ENCODE measurements around the gene PEX14.

The PEX14 gene

DNA sequence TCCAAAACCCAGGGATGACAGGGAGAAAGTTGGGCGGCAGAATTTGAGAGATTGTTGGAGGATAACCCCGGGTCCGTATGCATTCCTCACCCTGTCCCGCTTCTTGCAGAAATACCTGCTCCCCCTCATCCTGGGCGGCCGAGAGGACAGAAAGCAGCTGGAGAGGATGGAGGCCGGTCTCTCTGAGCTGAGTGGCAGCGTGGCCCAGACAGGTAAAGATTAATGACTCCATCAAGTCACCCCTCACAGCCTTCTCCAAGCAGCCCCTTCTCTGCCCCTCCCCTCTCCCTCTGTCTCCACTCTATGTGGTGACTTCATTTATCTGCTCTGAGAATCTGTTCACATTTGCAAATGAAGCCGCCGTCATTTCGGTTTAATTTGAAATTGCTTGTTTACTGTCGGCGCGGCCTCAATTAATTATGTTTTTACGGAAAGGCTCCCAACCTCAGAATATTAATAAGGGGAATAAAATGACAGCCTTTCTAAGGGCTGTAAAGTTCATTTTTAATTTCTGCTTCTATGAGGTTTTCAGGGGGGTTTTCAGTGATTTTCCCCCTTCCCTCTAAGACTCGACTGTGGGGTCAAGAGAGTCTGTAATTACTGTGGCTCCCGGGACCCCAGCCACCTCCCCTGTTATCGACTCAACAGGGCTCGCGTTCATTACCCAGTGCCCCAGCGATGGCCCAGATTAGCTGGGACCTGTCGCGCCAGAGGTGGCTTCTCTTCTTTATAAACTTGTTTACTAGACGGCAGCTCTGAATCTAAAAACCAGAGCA is 148.3 kb downstream of the PEX14 start:
- no peak overlapping the region for H3K9ac ChIP-seq (ENCODE audit: low read depth in 1 of 2, low read length in 2 of 2)
- H3K27me3 ChIP-seq (ENCODE audit: control insufficient read depth in 2 of 2, insufficient read depth in 2 of 2, low read length in 2 of 2), result no peaks in the 10 kb centered on the region
- H3K4me3 ChIP-seq (ENCODE audit: low read length in 2 of 2), result no peak overlapping the region
- no peak overlapping the region for H3K27ac ChIP-seq (ENCODE audit: low read depth in 2 of 2, low read length in 2 of 2)
- no peaks in the 10 kb centered on the region for H3K9me3 ChIP-seq (ENCODE audit: control insufficient read depth in 2 of 2, low read length in 2 of 2)
- no peaks in the 10 kb centered on the region for H3K4me1 ChIP-seq (ENCODE audit: control insufficient read depth in 2 of 2, insufficient read depth in 2 of 2, low read length in 2 of 2)
- peaks cover 10 to 21% of the 10 kb centered on the region in 2 donors for H3K36me3 ChIP-seq (ENCODE audit: control insufficient read depth in 2 of 2, insufficient read depth in 2 of 2, low read length in 2 of 2)

DNA sequence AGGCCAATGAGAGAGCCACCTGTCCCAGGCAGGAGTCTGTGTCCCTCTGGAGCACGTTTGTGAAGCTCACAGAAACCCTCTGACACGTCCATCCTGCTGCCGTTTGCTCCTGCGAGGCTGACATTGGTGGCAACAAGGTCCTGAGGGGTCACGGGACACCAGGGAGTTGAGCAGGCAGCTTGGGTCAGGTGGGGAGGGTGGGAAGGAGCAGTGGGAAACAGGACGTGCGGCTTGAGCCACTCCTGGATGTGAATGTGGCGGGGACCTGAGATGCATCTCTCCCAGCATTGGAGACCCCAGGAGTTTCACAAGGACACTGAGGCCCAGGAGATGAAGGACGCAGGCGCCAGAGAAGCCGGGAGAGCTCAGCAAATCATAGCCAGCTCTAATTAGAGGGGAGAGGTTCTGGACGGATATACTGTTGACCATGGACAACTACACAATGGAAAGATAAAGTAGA is 149.0 kb downstream of the PEX14 start:
- Histone ChIP-seq H3K9ac (ENCODE audit: low read depth in 1 of 2, low read length in 2 of 2) (no peak overlapping the region), H3K9me3 (ENCODE audit: control insufficient read depth in 2 of 2, low read length in 2 of 2) (no peaks in the 10 kb centered on the region), H3K27me3 (ENCODE audit: control insufficient read depth in 2 of 2, insufficient read depth in 2 of 2, low read length in 2 of 2) (no peaks in the 10 kb centered on the region), H3K4me3 (ENCODE audit: low read length in 2 of 2) (no peak overlapping the region), H3K4me1 (ENCODE audit: control insufficient read depth in 2 of 2, insufficient read depth in 2 of 2, low read length in 2 of 2) (no peaks in the 10 kb centered on the region), H3K27ac (ENCODE audit: low read depth in 2 of 2, low read length in 2 of 2) (no peak overlapping the region), H3K36me3 (ENCODE audit: control insufficient read depth in 2 of 2, insufficient read depth in 2 of 2, low read length in 2 of 2) (peaks cover 10 to 21% of the 10 kb centered on the region in 2 donors)

DNA sequence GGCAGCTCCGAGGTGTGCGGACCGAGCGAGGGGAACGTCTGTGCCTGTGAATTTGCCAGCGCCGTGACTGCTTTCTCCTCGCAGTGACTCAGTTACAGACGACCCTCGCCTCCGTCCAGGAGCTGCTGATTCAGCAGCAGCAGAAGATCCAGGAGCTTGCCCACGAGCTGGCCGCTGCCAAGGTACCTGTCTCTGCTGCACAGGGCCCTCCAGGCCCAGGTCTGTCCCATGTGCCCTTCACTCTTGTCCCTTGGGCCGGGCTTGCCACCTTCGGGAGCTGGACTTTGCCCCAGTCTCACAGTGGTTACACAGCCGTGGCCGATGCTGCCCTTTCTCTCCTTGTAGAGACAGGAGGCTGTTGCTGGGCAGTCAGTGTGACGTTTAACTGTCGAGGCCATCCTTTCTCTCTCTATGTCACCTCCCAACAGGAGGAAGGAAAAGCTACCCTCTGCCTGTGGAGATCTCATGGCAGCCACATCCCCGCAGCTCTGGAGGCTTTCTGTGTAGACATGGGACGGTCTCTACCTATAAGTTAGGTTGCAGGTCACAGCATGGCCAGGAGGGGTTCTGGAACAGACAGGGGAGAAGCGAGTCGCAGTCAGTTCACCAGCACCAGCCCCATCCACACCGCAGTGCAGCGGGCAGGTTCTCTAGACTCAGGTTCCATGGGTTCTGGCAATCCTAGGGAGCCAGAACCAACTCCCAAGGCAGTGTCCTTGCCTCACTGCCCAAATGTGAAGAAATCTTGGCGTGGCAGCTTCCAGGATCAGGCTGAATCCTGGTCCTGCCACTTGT is 149.7 kb downstream of the PEX14 start:
- H3K4me1 ChIP-seq (ENCODE audit: control insufficient read depth in 2 of 2, insufficient read depth in 2 of 2, low read length in 2 of 2), result no peaks in the 10 kb centered on the region
- H3K9me3 ChIP-seq (ENCODE audit: control insufficient read depth in 2 of 2, low read length in 2 of 2), result no peaks in the 10 kb centered on the region
- H3K27me3 ChIP-seq (ENCODE audit: control insufficient read depth in 2 of 2, insufficient read depth in 2 of 2, low read length in 2 of 2), result no peaks in the 10 kb centered on the region
- peaks cover 10 to 21% of the 10 kb centered on the region in 2 donors for H3K36me3 ChIP-seq (ENCODE audit: control insufficient read depth in 2 of 2, insufficient read depth in 2 of 2, low read length in 2 of 2)
- H3K4me3 ChIP-seq (ENCODE audit: low read length in 2 of 2), result no peak overlapping the region
- H3K9ac ChIP-seq (ENCODE audit: low read depth in 1 of 2, low read length in 2 of 2), result no peak overlapping the region
- H3K27ac ChIP-seq (ENCODE audit: low read depth in 2 of 2, low read length in 2 of 2), result no peak overlapping the region

DNA sequence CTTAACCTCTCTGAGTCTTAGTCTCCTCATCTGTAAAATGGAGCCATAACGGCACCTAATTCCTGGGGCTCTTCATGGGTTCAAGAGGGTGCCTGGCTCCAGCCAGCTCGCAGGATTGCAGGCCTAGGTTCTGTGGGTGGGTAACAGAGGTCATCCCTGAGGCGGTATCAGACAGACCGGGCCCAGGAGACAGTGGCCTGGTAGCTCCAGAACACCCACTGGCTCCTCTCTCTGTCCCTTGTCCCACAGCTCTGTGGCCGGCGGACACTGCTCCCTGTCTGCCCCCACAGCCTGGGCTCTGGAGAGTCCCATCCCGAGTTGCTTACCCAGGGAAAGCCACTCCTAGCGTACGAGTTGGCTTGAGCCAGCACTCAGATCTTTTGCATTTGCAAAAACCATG is 150.3 kb downstream of the PEX14 start:
- Histone ChIP-seq H3K4me1 (ENCODE audit: control insufficient read depth in 2 of 2, insufficient read depth in 2 of 2, low read length in 2 of 2) (no peaks in the 10 kb centered on the region), H3K9ac (ENCODE audit: low read depth in 1 of 2, low read length in 2 of 2) (no peak overlapping the region), H3K4me3 (ENCODE audit: low read length in 2 of 2) (no peak overlapping the region), H3K27me3 (ENCODE audit: control insufficient read depth in 2 of 2, insufficient read depth in 2 of 2, low read length in 2 of 2) (no peaks in the 10 kb centered on the region), H3K9me3 (ENCODE audit: control insufficient read depth in 2 of 2, low read length in 2 of 2) (no peaks in the 10 kb centered on the region), H3K27ac (ENCODE audit: low read depth in 2 of 2, low read length in 2 of 2) (no peak overlapping the region), H3K36me3 (ENCODE audit: control insufficient read depth in 2 of 2, insufficient read depth in 2 of 2, low read length in 2 of 2) (peaks cover 10 to 25% of the 10 kb centered on the region in 2 donors)

DNA sequence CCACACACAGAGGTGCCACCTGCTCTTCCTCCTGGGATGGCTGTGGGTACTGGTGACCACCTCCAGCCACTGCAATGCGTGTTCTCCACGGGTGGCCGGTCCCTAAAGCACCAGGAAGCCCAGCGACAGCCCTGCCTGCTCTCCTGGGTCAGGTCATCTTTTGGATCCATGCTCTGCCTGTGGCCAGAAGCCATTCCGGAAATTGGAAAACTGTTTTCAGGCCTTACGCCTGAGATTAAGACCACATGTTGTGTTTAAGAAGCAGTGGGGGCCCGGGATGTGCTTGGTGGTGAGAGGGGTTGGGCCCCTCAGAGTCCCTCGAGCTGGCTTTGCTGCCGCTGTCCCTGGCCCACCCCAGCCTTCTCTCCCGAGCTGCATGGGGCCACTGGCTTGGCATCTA is 150.8 kb downstream of the PEX14 start:
- H3K36me3 ChIP-seq (ENCODE audit: control insufficient read depth in 2 of 2, insufficient read depth in 2 of 2, low read length in 2 of 2), result peaks cover 10 to 25% of the 10 kb centered on the region in 2 donors
- H3K9ac ChIP-seq (ENCODE audit: low read depth in 1 of 2, low read length in 2 of 2), result no peak overlapping the region
- H3K4me3 ChIP-seq (ENCODE audit: low read length in 2 of 2), result no peak overlapping the region
- H3K9me3 ChIP-seq (ENCODE audit: control insufficient read depth in 2 of 2, low read length in 2 of 2), result no peaks in the 10 kb centered on the region
- H3K27ac ChIP-seq (ENCODE audit: low read depth in 2 of 2, low read length in 2 of 2), result no peak overlapping the region
- H3K4me1 ChIP-seq (ENCODE audit: control insufficient read depth in 2 of 2, insufficient read depth in 2 of 2, low read length in 2 of 2), result no peaks in the 10 kb centered on the region
- H3K27me3 ChIP-seq (ENCODE audit: control insufficient read depth in 2 of 2, insufficient read depth in 2 of 2, low read length in 2 of 2), result no peaks in the 10 kb centered on the region

DNA sequence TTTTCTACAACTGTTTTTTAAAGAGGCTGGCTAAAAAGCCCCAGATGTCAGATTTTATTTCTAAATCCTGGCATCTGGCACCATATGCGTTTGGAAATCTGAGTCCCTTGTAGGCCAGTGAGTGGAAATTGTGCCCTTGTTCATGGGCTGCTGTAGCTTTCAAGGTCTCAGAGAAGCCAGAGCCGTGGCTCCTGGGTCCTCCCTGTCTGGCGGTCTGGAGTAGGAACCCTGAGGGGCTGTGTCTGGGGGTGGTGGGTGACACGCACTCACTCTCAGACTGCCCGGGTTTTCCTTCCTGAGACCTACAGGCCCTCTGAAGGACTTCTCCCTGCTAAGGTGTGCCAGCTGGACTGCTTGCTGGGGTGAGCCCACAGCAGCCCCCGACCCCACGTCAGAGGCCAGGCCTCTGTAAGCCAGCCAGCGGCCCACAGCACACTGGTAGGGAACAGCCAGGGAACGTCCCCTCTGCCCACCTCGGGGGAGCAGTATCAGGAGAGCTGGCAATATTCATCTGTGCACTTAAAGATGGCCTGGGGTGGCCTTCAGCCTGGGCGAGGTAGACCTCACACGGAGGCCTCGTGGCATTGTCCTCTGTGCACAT is 151.5 kb downstream of the PEX14 start:
- Histone ChIP-seq H3K4me1 (ENCODE audit: control insufficient read depth in 2 of 2, insufficient read depth in 2 of 2, low read length in 2 of 2) (peaks cover 0 to 3% of the 10 kb centered on the region in 2 donors), H3K9me3 (ENCODE audit: control insufficient read depth in 2 of 2, low read length in 2 of 2) (no peaks in the 10 kb centered on the region), H3K27me3 (ENCODE audit: control insufficient read depth in 2 of 2, insufficient read depth in 2 of 2, low read length in 2 of 2) (no peaks in the 10 kb centered on the region), H3K27ac (ENCODE audit: low read depth in 2 of 2, low read length in 2 of 2) (no peak overlapping the region), H3K9ac (ENCODE audit: low read depth in 1 of 2, low read length in 2 of 2) (no peak overlapping the region), H3K4me3 (ENCODE audit: low read length in 2 of 2) (no peak overlapping the region), H3K36me3 (ENCODE audit: control insufficient read depth in 2 of 2, insufficient read depth in 2 of 2, low read length in 2 of 2) (peaks cover 10 to 25% of the 10 kb centered on the region in 2 donors)

DNA sequence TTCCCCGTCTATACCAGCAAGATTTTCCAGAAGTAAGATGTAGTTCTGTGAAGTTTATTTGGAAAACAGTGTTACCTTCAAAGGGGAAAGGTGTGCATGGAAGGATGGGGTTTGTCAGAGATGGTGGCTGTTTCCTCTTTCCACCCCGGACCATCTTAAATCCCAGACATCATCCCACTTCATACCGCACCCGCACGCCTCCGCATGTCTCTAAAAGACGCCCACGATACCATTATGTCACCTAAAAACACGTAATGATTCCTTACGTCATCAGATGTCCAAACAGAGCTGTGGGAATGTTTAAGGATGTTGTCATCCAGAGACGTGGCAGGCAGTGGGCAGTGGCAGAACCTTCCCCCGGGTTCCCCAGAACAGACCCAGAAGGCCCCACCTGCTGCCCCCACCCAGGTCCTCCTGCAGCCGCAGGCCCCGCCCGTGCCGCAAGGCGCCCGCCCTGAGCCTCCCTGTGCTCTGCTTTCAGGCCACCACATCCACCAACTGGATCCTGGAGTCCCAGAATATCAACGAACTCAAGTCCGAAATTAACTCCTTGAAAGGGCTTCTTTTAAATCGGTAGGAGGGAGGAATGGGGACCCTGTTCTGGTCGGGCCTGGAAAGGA is 152.2 kb downstream of the PEX14 start:
- Histone ChIP-seq H3K4me3 (ENCODE audit: low read length in 2 of 2) (no peak overlapping the region), H3K9me3 (ENCODE audit: control insufficient read depth in 2 of 2, low read length in 2 of 2) (no peaks in the 10 kb centered on the region), H3K4me1 (ENCODE audit: control insufficient read depth in 2 of 2, insufficient read depth in 2 of 2, low read length in 2 of 2) (peaks cover 0 to 3% of the 10 kb centered on the region in 2 donors), H3K27me3 (ENCODE audit: control insufficient read depth in 2 of 2, insufficient read depth in 2 of 2, low read length in 2 of 2) (no peaks in the 10 kb centered on the region), H3K36me3 (ENCODE audit: control insufficient read depth in 2 of 2, insufficient read depth in 2 of 2, low read length in 2 of 2) (peaks cover 10 to 25% of the 10 kb centered on the region in 2 donors), H3K9ac (ENCODE audit: low read depth in 1 of 2, low read length in 2 of 2) (no peak overlapping the region), H3K27ac (ENCODE audit: low read depth in 2 of 2, low read length in 2 of 2) (no peak overlapping the region)

DNA sequence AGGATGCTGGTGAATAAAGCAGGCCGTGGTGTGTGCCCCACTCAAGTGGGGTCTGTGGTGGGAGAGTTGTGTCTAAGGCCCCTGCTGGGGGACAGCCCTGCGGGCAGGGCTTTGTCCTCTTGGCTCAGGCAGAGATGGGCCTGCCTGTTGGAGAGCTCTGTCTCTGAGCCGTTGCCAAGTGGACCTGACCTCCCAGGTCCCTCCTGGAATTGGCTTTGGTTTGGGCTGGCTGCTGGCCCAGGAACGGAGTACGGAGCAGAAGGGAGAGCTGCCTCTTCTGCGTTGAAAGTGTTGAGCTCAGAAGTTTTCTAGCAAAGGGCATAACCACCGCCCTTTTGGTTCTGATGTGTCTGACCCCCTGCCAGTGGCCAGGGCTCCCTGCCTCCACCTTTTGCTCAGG is 153.9 kb downstream of the PEX14 start:
- no peaks in the 10 kb centered on the region for H3K9me3 ChIP-seq (ENCODE audit: control insufficient read depth in 2 of 2, low read length in 2 of 2)
- peaks cover 0 to 3% of the 10 kb centered on the region in 2 donors for H3K4me1 ChIP-seq (ENCODE audit: control insufficient read depth in 2 of 2, insufficient read depth in 2 of 2, low read length in 2 of 2)
- H3K27ac ChIP-seq (ENCODE audit: low read depth in 2 of 2, low read length in 2 of 2), result no peak overlapping the region
- no peak overlapping the region for H3K9ac ChIP-seq (ENCODE audit: low read depth in 1 of 2, low read length in 2 of 2)
- peaks cover 6 to 23% of the 10 kb centered on the region in 2 donors for H3K36me3 ChIP-seq (ENCODE audit: control insufficient read depth in 2 of 2, insufficient read depth in 2 of 2, low read length in 2 of 2)
- H3K27me3 ChIP-seq (ENCODE audit: control insufficient read depth in 2 of 2, insufficient read depth in 2 of 2, low read length in 2 of 2), result no peaks in the 10 kb centered on the region
- no peak overlapping the region for H3K4me3 ChIP-seq (ENCODE audit: low read length in 2 of 2)

DNA sequence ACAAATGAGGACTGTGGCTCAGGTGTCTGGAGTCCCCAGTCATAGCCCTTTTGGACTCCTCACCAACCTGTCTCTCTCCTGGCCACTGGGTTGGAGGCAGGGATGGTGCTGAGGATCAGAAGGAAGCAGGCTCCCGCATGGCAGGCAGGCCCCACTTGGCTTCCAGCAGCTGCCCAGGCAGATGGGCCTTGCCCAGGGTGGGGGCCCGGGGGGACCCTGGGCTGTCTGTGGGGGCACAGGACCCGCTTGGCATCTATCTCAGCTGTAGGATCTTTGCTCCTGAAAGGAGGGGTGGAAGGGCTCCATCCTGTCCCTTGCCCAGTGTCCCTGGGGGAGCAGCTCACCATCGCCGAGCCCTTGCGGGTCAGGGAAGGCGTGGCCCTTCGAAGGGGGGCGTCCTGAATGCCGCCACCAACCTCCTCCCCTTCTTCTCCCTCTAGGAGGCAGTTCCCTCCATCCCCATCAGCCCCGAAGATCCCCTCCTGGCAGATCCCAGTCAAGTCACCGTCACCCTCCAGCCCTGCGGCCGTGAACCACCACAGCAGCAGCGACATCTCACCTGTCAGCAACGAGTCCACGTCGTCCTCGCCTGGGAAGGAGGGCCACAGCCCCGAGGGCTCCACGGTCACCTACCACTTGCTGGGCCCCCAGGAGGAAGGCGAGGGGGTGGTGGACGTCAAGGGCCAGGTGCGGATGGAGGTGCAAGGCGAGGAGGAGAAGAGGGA is 154.5 kb downstream of the PEX14 start:
- no peaks in the 10 kb centered on the region for H3K9me3 ChIP-seq (ENCODE audit: control insufficient read depth in 2 of 2, low read length in 2 of 2)
- no peak overlapping the region for H3K9ac ChIP-seq (ENCODE audit: low read depth in 1 of 2, low read length in 2 of 2)
- H3K27me3 ChIP-seq (ENCODE audit: control insufficient read depth in 2 of 2, insufficient read depth in 2 of 2, low read length in 2 of 2), result no peaks in the 10 kb centered on the region
- H3K36me3 ChIP-seq (ENCODE audit: control insufficient read depth in 2 of 2, insufficient read depth in 2 of 2, low read length in 2 of 2), result peaks cover 4 to 17% of the 10 kb centered on the region in 2 donors
- H3K27ac ChIP-seq (ENCODE audit: low read depth in 2 of 2, low read length in 2 of 2), result no peak overlapping the region
- H3K4me3 ChIP-seq (ENCODE audit: low read length in 2 of 2), result no peak overlapping the region
- H3K4me1 ChIP-seq (ENCODE audit: control insufficient read depth in 2 of 2, insufficient read depth in 2 of 2, low read length in 2 of 2), result peaks cover 0 to 3% of the 10 kb centered on the region in 2 donors
